Measurements from ENCODE around the gene GOLPH3. TPM values are rescaled to one million over a fixed set of nuclear protein-coding genes. Genes with fewer than 3 reads are reported as not detected.

The GOLPH3 gene
- polyA plus RNA-seq, 1 donor from 2014 or later = 75.8 TPM

DNA sequence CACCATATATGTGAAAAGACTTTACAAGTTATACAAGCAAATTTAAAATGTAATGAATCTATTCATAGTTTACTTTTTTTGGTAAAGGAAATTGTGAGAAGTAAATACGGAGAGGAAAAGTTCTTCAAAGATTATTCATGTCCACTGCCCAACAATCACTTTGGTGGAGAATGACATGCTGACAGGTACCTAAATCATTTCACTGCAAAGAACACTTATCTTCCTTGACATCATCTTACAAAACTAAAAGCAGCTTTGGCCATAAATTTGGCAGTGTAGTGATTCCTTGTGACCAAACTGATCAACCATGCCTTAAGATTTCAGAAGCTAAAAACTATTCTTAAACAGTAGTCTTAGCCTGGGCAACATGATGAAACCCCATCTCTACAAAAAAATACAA, 42.5 kb downstream of the GOLPH3 start:
- no peaks in the 10 kb centered on the region for H3F3A ChIP-seq (ENCODE audit: insufficient read depth, low read length, poor library complexity, severe bottlenecking)

DNA sequence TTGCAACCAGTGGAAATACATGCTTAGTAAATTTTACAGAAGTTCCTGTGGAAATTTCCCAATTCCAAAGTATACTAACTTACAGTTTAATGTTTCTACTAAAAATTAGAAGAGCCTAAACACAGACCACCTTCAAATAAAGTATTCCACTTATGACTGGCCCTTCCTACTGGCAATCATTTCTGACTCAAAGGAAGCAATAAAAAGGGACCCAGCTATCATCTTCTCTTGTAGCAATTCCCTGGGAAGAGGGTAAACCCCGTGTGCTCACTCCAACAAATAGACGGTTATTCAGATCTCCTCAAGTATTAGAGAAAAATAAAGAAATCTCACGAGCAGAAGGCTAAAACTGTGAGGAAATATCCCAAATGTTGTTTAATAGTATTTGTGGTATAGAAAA, 43.3 kb downstream of the GOLPH3 start:
- Histone ChIP-seq H4K20me1 (ENCODE audit: insufficient read depth) (no peaks in the 10 kb centered on the region), H3K9ac (ENCODE audit: low read length) (no peak overlapping the region), H3K9me3 (ENCODE audit: low read length) (no peaks in the 10 kb centered on the region), H3K27ac (ENCODE audit: low read length) (no peak overlapping the region), H3K4me3 (ENCODE audit: low read length) (no peak overlapping the region), H3K9me2 (ENCODE audit: insufficient read depth, low read length) (no peaks in the 10 kb centered on the region), H3F3A (ENCODE audit: insufficient read depth, low read length, poor library complexity, severe bottlenecking) (no peaks in the 10 kb centered on the region), H3K79me2 (replicated peaks; ENCODE audit: insufficient read depth, low read length) (peaks cover 3% of the 10 kb centered on the region), H3K4me2 (ENCODE audit: low read length) (no peak overlapping the region), H3K27me3 (ENCODE audit: insufficient read depth, low read depth, low read length) (no peaks in the 10 kb centered on the region), H2AFZ (ENCODE audit: low read depth, low read length) (no peak overlapping the region), H3K36me3 (ENCODE audit: insufficient read depth, low read length) (peaks cover 3% of the 10 kb centered on the region)
- no peak for TF ChIP-seq POLR2AphosphoS5 (IDR thresholded peaks at IDR 0.05)
- TF ChIP-seq MXI1 (conservative IDR thresholded peaks at IDR 0.05; ENCODE audit: poor library complexity, severe bottlenecking) = no peak
- TF ChIP-seq, protein P1, sequence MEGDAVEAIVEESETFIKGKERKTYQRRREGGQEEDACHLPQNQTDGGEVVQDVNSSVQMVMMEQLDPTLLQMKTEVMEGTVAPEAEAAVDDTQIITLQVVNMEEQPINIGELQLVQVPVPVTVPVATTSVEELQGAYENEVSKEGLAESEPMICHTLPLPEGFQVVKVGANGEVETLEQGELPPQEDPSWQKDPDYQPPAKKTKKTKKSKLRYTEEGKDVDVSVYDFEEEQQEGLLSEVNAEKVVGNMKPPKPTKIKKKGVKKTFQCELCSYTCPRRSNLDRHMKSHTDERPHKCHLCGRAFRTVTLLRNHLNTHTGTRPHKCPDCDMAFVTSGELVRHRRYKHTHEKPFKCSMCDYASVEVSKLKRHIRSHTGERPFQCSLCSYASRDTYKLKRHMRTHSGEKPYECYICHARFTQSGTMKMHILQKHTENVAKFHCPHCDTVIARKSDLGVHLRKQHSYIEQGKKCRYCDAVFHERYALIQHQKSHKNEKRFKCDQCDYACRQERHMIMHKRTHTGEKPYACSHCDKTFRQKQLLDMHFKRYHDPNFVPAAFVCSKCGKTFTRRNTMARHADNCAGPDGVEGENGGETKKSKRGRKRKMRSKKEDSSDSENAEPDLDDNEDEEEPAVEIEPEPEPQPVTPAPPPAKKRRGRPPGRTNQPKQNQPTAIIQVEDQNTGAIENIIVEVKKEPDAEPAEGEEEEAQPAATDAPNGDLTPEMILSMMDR (IDR thresholded peaks at IDR 0.05; ENCODE audit: poor library complexity, severe bottlenecking) = no peak
- no peak for TF ChIP-seq EP300 (conservative IDR thresholded peaks at IDR 0.05; ENCODE audit: poor library complexity, severe bottlenecking)
- TF ChIP-seq EZH2 (IDR thresholded peaks at IDR 0.05; ENCODE audit: borderline replicate concordance, insufficient read depth, low read length, poor library complexity, severe bottlenecking) = no peak
- TF ChIP-seq SMC3 (conservative IDR thresholded peaks at IDR 0.05; ENCODE audit: poor library complexity) = no peak
- no peak for TF ChIP-seq TAF1 (IDR thresholded peaks at IDR 0.05; ENCODE audit: low read depth)
- TF ChIP-seq RAD21 (conservative IDR thresholded peaks at IDR 0.05) = no peak
- TF ChIP-seq, protein P2, sequence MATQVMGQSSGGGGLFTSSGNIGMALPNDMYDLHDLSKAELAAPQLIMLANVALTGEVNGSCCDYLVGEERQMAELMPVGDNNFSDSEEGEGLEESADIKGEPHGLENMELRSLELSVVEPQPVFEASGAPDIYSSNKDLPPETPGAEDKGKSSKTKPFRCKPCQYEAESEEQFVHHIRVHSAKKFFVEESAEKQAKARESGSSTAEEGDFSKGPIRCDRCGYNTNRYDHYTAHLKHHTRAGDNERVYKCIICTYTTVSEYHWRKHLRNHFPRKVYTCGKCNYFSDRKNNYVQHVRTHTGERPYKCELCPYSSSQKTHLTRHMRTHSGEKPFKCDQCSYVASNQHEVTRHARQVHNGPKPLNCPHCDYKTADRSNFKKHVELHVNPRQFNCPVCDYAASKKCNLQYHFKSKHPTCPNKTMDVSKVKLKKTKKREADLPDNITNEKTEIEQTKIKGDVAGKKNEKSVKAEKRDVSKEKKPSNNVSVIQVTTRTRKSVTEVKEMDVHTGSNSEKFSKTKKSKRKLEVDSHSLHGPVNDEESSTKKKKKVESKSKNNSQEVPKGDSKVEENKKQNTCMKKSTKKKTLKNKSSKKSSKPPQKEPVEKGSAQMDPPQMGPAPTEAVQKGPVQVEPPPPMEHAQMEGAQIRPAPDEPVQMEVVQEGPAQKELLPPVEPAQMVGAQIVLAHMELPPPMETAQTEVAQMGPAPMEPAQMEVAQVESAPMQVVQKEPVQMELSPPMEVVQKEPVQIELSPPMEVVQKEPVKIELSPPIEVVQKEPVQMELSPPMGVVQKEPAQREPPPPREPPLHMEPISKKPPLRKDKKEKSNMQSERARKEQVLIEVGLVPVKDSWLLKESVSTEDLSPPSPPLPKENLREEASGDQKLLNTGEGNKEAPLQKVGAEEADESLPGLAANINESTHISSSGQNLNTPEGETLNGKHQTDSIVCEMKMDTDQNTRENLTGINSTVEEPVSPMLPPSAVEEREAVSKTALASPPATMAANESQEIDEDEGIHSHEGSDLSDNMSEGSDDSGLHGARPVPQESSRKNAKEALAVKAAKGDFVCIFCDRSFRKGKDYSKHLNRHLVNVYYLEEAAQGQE (IDR thresholded peaks at IDR 0.05; ENCODE audit: borderline replicate concordance) = no peak

More for the DNA sequence above, 42.5 kb downstream of the GOLPH3 start:
- peaks cover 5% of the 10 kb centered on the region for H3K79me2 ChIP-seq (replicated peaks; ENCODE audit: insufficient read depth, low read length)
- no peak overlapping the region for H3K4me3 ChIP-seq (ENCODE audit: low read length)
- no peak overlapping the region for H3K4me2 ChIP-seq (ENCODE audit: low read length)
- no peaks in the 10 kb centered on the region for H4K20me1 ChIP-seq (ENCODE audit: insufficient read depth)
- no peak overlapping the region for H3K27ac ChIP-seq (ENCODE audit: low read length)
- H3K36me3 ChIP-seq (ENCODE audit: insufficient read depth, low read length) = no peaks in the 10 kb centered on the region
- H2AFZ ChIP-seq (ENCODE audit: low read depth, low read length) = no peak overlapping the region
- no peaks in the 10 kb centered on the region for H3K27me3 ChIP-seq (ENCODE audit: insufficient read depth, low read depth, low read length)
- no peak overlapping the region for H3K9ac ChIP-seq (ENCODE audit: low read length)
- no peaks in the 10 kb centered on the region for H3K9me2 ChIP-seq (ENCODE audit: insufficient read depth, low read length)
- TF ChIP-seq POLR2AphosphoS5 (IDR thresholded peaks at IDR 0.05) (no peak), RAD21 (conservative IDR thresholded peaks at IDR 0.05) (no peak), EP300 (conservative IDR thresholded peaks at IDR 0.05; ENCODE audit: poor library complexity, severe bottlenecking) (no peak), TAF1 (IDR thresholded peaks at IDR 0.05; ENCODE audit: low read depth) (no peak), EZH2 (IDR thresholded peaks at IDR 0.05; ENCODE audit: borderline replicate concordance, insufficient read depth, low read length, poor library complexity, severe bottlenecking) (no peak), MXI1 (conservative IDR thresholded peaks at IDR 0.05; ENCODE audit: poor library complexity, severe bottlenecking) (no peak), SMC3 (conservative IDR thresholded peaks at IDR 0.05; ENCODE audit: poor library complexity) (no peak)
- TF ChIP-seq, protein P1 (IDR thresholded peaks at IDR 0.05; ENCODE audit: poor library complexity, severe bottlenecking) = no peak
- TF ChIP-seq, protein P2 (IDR thresholded peaks at IDR 0.05; ENCODE audit: borderline replicate concordance) = no peak
- H3K9me3 ChIP-seq (ENCODE audit: low read length) = no peaks in the 10 kb centered on the region

Measured in neural cell (in vitro differentiated cells).